HepG2 (cell line): Measurements from ENCODE around the gene ARL4D. TPM values are rescaled to one million over a fixed set of nuclear protein-coding genes. Genes with fewer than 3 reads are reported as not detected.

ENCODE experiments used
- HNF1A ChIP-seq, 2 experiments: sonication (generic) in 1 of 2; formaldehyde crosslinking in 1 of 2; IDR thresholded peaks; 2 replicates each; pipeline versions ENCODE4 v1.4.0 to v1.6.1; 2016 to 2020; ENCODE audit warnings: borderline replicate concordance in 1 of 2, low read depth in 1 of 2, mild to moderate bottlenecking in 1 of 2, missing genetic modification reagents in 1 of 2
- KLF13 ChIP-seq: sonication (generic); formaldehyde crosslinking; IDR thresholded peaks from 2 replicates; pipeline ENCODE4 v1.4.0; 2020; ENCODE audit warnings: mild to moderate bottlenecking, missing genetic modification reagents
- MATR3 ChIP-seq: sonication (generic); formaldehyde crosslinking; IDR thresholded peaks from 2 replicates; pipeline ENCODE4 v1.4.0; 2020; ENCODE audit warnings: missing genetic modification reagents
- RFXAP ChIP-seq: sonication (generic); formaldehyde crosslinking; IDR thresholded peaks from 2 replicates; pipeline ENCODE4 v1.4.0; 2020; ENCODE audit warnings: missing genetic modification reagents, borderline replicate concordance
- SKIL ChIP-seq: sonication (generic); formaldehyde crosslinking; IDR thresholded peaks from 2 replicates; pipeline ENCODE4 v1.8.0; 2022; ENCODE audit warnings: missing genetic modification reagents, mild to moderate bottlenecking, moderate library complexity, borderline replicate concordance
- XBP1 ChIP-seq: sonication (generic); formaldehyde crosslinking; IDR thresholded peaks from 2 replicates; pipeline ENCODE4 v1.5.0; 2020; ENCODE audit warnings: missing genetic modification reagents
- ZNF251 ChIP-seq: sonication (generic); formaldehyde crosslinking; IDR thresholded peaks from 2 replicates; pipeline ENCODE4 v1.9.0; 2021; ENCODE audit warnings: mild to moderate bottlenecking, missing genetic modification reagents
- ZNF431 ChIP-seq: sonication (generic); formaldehyde crosslinking; IDR thresholded peaks from 2 replicates; pipeline ENCODE4 v1.9.0; 2022; ENCODE audit warnings: missing genetic modification reagents, low read depth, mild to moderate bottlenecking, borderline replicate concordance
- ZNF503 ChIP-seq: sonication (generic); formaldehyde crosslinking; IDR thresholded peaks from 2 replicates; pipeline ENCODE4 v1.4.0; 2020; ENCODE audit warnings: missing genetic modification reagents
- ZNF567 ChIP-seq: sonication (generic); formaldehyde crosslinking; IDR thresholded peaks from 2 replicates; pipeline ENCODE4 v1.8.1; 2023; ENCODE audit warnings: mild to moderate bottlenecking, missing genetic modification reagents, borderline replicate concordance
- ZNF691 ChIP-seq: sonication (generic); formaldehyde crosslinking; IDR thresholded peaks from 2 replicates; pipeline ENCODE4 v1.4.0; 2020; ENCODE audit warnings: missing genetic modification reagents, low read depth, mild to moderate bottlenecking, borderline replicate concordance
- ZNF749 ChIP-seq: sonication (generic); formaldehyde crosslinking; IDR thresholded peaks from 2 replicates; pipeline ENCODE4 v1.8.0; 2022; ENCODE audit warnings: mild to moderate bottlenecking, missing genetic modification reagents, moderate library complexity, borderline replicate concordance
- ZNF792 ChIP-seq: IDR thresholded peaks from 2 replicates; pipeline ENCODE4 v1.6.1; 2016
- ZNF878 ChIP-seq: sonication (generic); formaldehyde crosslinking; IDR thresholded peaks from 2 replicates; pipeline ENCODE4 v1.8.1; 2023; ENCODE audit warnings: mild to moderate bottlenecking, missing genetic modification reagents, moderate library complexity
- polyA plus RNA-seq, 8 experiments: library from polyadenylated mRNA; depleted of rRNA in 3 of 8; stranded (reverse) in 7 of 8; unstranded in 1 of 8; fragments of >200 nt; fragmentation: Illumina TruSeq in 4 of 8; extraction: Trizol in 4 of 8; gene quantifications; 2 replicates each; pipeline versions ENCODE4 v1.2.1 to v1.2.3, GENCODE V29; 2011 to 2016; ENCODE audit warnings: low read depth in 4 of 8, missing spikeins in 1 of 8, mixed read lengths in 1 of 8; ENCODE audit not compliant: insufficient read depth in 1 of 8
- total RNA-seq, 5 experiments: library from RNA; depleted of rRNA; stranded (reverse); fragments of >200 nt; fragmentation: Illumina TruSeq; extraction: Trizol; gene quantifications; 2 replicates each; pipeline ENCODE4 v1.2.3, GENCODE V29; 2016; ENCODE audit warnings: low read depth in 1 of 5
- TF ChIP-seq, protein P1 (sequence below), 2 experiments: sonication (generic) in 1 of 2; formaldehyde crosslinking in 1 of 2; IDR thresholded peaks; 2 replicates each; pipeline versions ENCODE4 v1.5.1 to v1.6.1; 2011 to 2020; ENCODE audit warnings: borderline replicate concordance in 1 of 2, low read depth in 1 of 2, low read length in 1 of 2, mild to moderate bottlenecking in 1 of 2, missing genetic modification reagents in 1 of 2, moderate library complexity in 1 of 2

The ARL4D gene
- total and polyA plus RNA-seq, 2 of the 13 experiments (the other 11 are each of a cell fraction or from before 2014, with no cell fraction given), result 9.0 to 25.9 TPM

DNA sequence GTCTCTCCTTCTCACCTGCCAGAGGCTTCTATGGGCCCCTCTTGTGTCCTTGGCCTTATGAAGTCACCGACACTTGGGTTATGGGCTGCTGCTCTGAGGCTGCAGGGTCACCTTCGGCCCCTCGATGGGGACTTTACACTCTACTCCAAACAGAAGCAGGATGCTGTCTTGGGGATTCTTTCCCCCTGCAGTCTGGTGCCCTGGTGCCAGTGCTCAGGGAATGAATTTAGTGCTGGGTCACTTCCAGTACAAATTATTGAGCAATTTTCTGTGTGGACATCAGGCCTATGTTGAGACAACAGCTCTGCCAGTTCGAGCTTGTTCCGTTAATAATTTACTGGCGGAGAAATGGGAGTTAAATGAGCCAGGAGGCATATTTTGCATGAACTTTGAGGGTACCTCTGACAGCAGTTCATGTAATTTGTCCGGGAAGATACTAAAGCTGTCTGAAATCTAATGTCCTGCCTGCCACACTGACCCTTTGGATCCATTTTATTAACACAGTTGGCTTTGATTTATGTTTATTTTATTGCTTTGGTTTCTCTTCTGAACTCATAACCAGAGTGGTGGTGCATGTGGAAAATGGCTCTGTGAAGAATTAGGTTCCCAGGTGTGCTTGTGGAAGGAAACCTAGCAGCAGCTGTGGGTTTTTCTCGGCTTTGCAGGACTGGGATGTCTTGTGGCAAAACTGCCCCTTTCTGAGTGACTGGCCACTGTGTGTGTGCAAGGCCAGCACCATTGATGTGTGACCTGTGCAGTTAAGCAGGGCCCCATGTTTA, 50.9 kb downstream of the ARL4D start (continued):
- TF ChIP-seq, protein P1, sequence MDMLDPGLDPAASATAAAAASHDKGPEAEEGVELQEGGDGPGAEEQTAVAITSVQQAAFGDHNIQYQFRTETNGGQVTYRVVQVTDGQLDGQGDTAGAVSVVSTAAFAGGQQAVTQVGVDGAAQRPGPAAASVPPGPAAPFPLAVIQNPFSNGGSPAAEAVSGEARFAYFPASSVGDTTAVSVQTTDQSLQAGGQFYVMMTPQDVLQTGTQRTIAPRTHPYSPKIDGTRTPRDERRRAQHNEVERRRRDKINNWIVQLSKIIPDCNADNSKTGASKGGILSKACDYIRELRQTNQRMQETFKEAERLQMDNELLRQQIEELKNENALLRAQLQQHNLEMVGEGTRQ (IDR thresholded peaks at IDR 0.05; ENCODE audit: low read depth, low read length), result no peak
- TF ChIP-seq, protein P1 (CRISPR knock-in tag; IDR thresholded peaks at IDR 0.05; ENCODE audit: borderline replicate concordance), result no peak
- TF ChIP-seq SKIL (CRISPR knock-in tag) (peak; percentile 71; the same call in 1 of the 2 replicates), ZNF792 (peak; percentile 47; the same call in 1 of the 2 replicates), RFXAP (CRISPR knock-in tag) (peak; percentile 76; the same call in 1 of the 2 replicates), KLF13 (CRISPR knock-in tag) (no peak), MATR3 (CRISPR knock-in tag) (no peak), HNF1A (IDR thresholded peaks at IDR 0.05; ENCODE audit: low read depth) (peak; percentile 97), HNF1A (CRISPR knock-in tag; IDR thresholded peaks at IDR 0.05; ENCODE audit: borderline replicate concordance) (peak; percentile 98), ZNF691 (CRISPR knock-in tag) (peak; percentile 82; the same call in 1 of the 2 replicates), ZNF878 (CRISPR knock-in tag) (0 out of 2 replicates have a peak, but pooled peaks have one; percentile 78), ZNF567 (CRISPR knock-in tag) (no peak), ZNF251 (CRISPR knock-in tag) (no peak), ZNF749 (CRISPR knock-in tag) (peak; percentile 54; the same call in 1 of the 2 replicates), ZNF431 (no peak), ZNF503 (peak; percentile 92), XBP1 (no peak; the same call in 1 of the 2 replicates)
